CD4-positive, alpha-beta T cell treated with Interleukin-4 for 4 hours (primary cell): Measurements from ENCODE around the gene UBE2E1.

ENCODE experiments used
- DNase-seq: peaks from one replicate; pipeline ENCODE4 v3.0.0-alpha.2; 2020

UBE2E1 gene

DNA sequence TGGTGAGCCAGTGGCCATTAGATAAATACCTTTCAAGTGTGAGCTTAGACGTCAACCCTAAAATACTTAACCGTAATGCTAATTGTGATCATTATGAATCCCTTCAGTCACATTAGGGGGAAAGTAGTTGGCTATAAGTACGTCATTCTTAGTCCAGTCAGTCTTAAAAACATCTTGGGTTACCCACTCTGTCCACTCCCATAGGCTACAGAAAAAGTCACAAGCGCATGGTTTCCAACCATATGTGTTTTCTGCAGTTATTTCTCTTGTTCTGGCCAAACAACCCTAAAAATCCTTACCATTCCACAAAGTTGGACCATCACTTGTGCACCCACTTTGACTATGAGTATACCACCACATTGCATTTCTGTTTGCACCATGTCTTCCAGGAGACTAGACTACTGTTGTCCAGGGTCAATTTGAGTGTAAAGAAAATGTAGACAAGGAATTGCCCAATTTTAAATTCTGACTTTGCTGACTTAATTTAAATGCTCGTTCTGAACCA lies 114.4 kb downstream of the UBE2E1 start:
- no peak for DNase-seq

DNA sequence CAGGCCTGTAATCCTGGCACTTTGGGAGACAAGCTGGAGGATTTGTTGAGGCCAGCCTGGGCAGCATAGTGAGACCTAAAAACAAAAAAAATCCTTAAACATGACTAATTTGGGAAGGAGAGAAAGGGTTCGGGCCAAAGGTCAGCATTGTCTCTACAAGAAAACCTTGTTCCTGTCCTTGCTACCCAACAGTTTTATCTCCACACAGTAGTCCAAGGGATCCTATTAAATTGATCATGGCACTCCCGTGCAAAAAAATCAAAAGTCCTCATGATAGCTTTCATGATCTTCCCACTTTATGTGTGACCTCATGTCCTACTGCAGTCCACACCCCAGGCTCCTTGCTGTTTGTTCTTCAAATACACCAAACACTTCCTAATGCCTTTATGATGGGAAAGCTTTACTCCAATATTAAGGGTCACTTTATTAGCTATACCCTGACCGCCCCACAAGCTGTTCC lies 115.3 kb downstream of the UBE2E1 start:
- DNase-seq, result no peak

DNA sequence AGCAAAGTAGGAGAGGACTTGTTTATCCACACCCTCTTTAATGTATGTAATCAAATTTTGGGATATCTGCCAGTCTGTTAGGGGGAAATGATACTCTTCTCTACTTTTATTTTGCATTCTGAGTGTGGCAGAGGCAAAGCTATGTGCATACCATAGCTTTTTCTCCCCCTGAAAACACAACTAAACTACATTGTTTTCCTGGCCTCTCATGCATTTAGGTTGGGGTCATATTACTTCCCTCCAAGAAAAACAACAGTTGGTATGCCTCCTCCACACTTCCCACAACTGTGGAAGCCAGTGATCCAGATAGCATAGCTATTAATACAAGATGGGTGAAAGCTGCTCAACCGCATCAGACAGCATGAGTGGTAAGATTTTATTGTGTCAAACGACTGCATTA lies 118.0 kb downstream of the UBE2E1 start:
- no peak for DNase-seq

DNA sequence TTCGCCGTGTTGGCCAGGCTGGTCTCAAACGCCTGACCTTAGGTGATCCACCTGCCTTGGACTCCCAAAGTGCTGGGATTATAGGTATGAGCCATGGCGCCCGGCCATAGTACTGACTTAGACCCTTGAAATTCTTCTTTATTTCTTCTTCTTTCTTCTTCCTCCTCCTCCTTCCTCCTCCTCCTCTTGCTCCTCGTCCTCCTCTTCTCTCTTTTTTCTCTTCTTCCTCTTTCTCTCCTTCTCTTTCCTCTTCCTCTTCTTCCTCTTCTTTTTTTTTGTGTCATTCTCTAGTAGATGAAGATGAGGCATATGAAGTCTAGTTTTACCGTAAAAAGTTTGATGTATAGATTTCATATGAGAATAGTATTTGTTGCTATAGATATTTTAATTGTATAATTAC lies 120.5 kb downstream of the UBE2E1 start:
- DNase-seq, result no peak

DNA sequence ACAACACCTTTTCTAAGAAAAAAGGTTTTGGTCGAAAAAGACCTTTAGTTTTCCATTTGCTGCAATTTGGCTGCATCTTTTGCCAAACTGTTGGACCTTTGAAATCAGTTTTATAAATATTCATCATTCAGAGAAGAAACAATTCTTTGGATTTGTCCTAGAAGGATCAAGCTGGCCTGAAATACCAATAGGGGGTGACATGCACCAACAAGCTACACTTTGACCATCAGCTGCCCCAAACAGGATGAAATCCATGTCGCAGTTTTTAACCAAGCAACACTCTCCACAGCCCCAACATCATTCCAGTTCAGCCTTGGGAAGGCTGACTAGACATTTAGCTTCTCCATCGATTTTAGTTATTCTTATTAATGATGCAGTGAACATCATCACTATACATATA lies 121.0 kb downstream of the UBE2E1 start:
- no peak for DNase-seq

DNA sequence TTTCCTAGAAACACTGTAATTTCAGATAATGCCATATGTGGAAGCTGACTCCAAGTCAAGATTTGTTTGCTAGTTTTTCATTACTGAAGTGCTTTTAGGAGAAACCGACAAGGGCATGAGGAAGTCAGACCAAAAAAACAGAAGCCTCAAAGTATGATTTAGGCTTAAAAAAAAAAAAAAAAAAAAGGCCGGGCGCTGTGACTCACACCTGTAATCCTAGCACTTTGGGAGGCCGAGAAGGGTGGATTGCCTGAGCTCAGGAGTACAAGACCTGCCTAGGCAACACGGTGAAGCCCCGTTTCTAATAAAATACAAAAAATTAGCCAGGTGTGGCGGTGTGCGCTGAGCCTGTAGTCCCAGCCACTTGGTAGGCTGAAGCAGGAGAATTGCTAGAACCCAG lies 122.8 kb downstream of the UBE2E1 start:
- DNase-seq, result no peak

DNA sequence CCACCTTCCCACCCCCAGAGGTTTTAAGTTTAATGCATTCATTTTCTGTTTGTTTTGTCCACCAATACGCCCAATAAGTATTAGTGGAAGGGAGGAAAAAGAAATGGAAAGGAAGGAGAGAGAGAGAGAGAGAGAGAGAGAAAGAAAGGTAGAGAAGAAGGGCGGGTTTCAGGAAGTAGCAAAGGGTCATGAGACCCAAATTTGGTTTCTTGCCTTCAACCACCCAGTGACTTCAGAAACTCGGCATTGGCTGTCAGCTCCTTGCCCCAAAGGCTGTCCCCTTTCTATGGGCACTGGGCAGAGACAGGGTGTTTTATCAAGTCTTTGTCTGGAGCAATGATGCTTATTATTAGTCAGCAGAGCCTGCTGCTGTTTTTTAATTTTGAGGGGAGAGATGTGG lies 125.8 kb downstream of the UBE2E1 start:
- no peak for DNase-seq

DNA sequence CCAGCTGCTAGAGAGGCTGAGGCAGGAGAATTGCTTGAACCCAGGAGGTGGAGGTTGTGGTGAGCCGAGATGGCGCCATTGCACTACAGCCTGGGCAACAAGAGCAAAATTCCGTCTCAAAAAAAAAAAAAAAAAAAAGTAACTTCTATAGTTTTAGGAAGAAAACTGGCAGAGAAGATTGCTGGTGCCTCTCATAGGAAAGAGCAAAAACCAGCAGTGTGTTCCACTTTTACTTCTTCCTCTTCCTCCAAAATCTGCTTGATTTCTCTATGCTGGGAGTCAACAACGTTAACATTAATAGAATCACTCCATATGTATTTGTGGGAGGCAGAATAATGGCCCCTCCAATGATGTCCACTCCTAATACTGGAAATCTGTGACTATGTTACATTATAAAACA lies 126.8 kb downstream of the UBE2E1 start:
- DNase-seq, result no peak

DNA sequence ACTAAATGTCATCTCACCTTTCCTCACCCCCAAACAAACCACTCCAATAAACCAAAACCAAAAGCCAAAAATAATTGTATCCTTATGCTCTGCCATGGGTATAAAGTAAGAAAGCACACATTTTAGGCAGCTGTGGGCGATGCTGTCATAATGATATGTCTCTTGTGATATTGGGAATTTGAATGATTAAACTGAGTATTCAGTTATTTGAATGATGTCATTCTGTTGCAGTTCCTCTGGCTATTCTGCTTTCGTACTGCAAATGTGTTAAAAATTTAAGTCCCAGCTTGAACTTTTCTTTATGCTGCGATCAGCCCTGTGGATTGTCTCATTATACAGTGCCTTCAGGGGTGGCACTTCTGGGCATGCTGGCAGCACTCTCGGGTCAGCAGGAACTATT lies 128.5 kb downstream of the UBE2E1 start:
- DNase-seq, result no peak

DNA sequence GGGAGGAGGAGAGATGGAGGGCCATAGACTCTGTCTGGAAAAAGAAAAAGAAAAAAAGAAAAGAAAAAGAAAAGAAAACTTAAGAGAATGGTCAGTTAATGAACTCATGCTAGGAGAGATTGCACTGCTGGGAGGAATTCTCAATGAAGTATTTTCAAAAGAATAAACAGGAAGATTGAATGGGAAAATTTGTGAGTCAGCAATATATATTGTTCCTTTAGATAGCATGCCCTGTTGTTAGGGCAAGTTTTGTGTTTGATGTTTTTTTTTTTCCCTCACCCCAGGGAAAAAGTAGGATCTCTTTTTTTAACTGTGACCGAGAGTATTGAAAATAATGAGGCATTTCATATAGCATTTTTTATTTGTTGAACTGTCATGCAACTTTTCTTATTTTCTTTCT lies 131.5 kb downstream of the UBE2E1 start:
- no peak for DNase-seq

DNA sequence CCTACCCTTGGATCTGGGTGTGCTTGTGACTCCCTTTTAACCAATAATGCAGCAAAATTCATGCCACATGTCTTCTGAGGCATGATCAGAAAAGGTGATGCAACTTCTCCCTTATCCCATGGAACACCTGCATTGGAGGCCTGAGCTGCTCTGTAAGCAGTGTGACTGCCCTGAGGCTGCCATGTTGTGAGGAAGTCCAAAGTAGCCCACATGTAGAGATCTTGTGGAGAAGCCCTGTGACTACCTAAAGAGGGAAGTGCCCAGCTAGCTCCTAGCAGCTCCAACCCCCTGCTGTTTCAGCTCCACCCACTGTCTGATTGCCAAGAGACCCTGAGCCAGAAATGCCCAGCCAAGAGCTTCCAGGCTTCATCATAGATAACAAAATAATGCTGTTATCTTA lies 132.9 kb downstream of the UBE2E1 start:
- DNase-seq, result no peak

DNA sequence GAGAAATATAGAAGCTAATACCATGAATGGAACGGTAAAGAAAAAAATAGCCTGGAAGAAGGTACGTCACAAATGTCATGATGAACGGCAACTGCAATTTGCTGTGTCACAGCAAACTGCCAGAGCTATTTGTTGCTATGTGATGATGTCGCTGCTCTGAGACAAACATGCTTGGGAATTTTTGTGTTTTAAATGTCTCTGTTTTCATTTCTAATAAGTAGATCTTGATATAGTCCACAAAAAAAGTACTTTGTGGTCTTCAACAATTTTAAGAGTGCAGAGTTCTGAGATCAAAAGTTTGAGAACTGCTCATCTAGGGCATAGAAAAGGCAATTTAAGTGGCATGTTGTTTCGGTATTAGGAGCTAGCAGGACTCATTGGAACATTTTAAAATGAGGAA lies 135.0 kb downstream of the UBE2E1 start:
- no peak for DNase-seq
